ENCODE results near the gene NIM1K. TPM values are rescaled to one million over a fixed set of nuclear protein-coding genes. Genes with fewer than 3 reads are reported as not detected.

NIM1K gene
- total RNA-seq, 1 experiment from 2014 or later, result 0.07 TPM

DNA sequence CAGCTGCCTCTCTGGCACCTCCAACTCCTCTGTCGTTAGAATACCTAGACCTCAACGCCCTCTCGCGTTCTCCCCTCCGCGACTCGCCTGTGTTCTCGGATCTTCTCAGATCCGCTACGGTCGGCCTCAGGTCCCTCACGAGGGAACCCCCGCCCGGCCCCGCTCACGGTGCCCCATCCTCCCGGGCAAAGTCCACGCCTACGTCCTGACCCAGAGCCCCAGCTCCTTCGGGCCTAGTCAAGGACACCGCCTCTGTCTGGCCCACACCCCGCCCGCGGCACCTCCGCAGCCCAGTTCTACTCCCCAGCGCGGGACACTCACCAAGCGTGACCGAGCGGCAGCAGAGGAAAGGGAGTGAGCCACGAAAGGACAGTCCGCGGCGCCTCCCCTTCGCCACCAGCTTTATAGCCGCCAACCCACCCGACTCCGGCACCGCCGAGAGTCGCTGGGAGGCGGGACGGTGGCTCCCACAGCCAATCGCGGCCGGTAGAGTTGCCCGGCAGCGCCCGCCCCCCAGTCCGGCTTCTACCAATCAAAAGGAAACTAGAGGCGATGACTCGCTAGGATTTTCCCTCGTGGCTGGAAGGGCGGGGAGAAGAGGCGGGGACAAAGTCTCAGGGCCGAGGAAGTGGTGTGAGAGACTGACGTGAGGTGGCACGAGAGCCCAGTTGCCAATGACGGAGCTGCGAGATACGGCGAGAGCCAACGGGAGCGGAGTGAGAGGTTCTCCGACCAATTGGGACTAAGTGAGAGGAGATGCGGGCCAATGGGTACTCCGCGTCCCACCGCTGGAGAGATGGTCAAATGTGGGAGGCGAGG is 121.2 kb downstream of the NIM1K start, which contains the start of gene HMGCS1 (continued):
- TF ChIP-seq, protein P1, sequence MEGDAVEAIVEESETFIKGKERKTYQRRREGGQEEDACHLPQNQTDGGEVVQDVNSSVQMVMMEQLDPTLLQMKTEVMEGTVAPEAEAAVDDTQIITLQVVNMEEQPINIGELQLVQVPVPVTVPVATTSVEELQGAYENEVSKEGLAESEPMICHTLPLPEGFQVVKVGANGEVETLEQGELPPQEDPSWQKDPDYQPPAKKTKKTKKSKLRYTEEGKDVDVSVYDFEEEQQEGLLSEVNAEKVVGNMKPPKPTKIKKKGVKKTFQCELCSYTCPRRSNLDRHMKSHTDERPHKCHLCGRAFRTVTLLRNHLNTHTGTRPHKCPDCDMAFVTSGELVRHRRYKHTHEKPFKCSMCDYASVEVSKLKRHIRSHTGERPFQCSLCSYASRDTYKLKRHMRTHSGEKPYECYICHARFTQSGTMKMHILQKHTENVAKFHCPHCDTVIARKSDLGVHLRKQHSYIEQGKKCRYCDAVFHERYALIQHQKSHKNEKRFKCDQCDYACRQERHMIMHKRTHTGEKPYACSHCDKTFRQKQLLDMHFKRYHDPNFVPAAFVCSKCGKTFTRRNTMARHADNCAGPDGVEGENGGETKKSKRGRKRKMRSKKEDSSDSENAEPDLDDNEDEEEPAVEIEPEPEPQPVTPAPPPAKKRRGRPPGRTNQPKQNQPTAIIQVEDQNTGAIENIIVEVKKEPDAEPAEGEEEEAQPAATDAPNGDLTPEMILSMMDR (IDR thresholded peaks at IDR 0.05), result no peak
- no peak for TF ChIP-seq ZNF232 (CRISPR knock-in tag; IDR thresholded peaks at IDR 0.05)
- TF ChIP-seq, protein P2, sequence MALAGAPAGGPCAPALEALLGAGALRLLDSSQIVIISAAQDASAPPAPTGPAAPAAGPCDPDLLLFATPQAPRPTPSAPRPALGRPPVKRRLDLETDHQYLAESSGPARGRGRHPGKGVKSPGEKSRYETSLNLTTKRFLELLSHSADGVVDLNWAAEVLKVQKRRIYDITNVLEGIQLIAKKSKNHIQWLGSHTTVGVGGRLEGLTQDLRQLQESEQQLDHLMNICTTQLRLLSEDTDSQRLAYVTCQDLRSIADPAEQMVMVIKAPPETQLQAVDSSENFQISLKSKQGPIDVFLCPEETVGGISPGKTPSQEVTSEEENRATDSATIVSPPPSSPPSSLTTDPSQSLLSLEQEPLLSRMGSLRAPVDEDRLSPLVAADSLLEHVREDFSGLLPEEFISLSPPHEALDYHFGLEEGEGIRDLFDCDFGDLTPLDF (CRISPR knock-in tag; IDR thresholded peaks at IDR 0.05), result no peak
- no peak for TF ChIP-seq ATF1 (CRISPR knock-in tag; IDR thresholded peaks at IDR 0.05)
- no peak for TF ChIP-seq NR1H2 (CRISPR knock-in tag; IDR thresholded peaks at IDR 0.05)
- TF ChIP-seq, protein P3, sequence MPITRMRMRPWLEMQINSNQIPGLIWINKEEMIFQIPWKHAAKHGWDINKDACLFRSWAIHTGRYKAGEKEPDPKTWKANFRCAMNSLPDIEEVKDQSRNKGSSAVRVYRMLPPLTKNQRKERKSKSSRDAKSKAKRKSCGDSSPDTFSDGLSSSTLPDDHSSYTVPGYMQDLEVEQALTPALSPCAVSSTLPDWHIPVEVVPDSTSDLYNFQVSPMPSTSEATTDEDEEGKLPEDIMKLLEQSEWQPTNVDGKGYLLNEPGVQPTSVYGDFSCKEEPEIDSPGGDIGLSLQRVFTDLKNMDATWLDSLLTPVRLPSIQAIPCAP (CRISPR knock-in tag; IDR thresholded peaks at IDR 0.05), result 0 out of 2 replicates have a peak, but pooled peaks have one; percentile 45
- TF ChIP-seq JAZF1 (CRISPR knock-in tag; IDR thresholded peaks at IDR 0.05), result no peak
- TF ChIP-seq, protein P4, sequence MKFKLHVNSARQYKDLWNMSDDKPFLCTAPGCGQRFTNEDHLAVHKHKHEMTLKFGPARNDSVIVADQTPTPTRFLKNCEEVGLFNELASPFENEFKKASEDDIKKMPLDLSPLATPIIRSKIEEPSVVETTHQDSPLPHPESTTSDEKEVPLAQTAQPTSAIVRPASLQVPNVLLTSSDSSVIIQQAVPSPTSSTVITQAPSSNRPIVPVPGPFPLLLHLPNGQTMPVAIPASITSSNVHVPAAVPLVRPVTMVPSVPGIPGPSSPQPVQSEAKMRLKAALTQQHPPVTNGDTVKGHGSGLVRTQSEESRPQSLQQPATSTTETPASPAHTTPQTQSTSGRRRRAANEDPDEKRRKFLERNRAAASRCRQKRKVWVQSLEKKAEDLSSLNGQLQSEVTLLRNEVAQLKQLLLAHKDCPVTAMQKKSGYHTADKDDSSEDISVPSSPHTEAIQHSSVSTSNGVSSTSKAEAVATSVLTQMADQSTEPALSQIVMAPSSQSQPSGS (CRISPR knock-in tag; IDR thresholded peaks at IDR 0.05; ENCODE audit: borderline replicate concordance, low read depth), result no peak
- no peak for TF ChIP-seq NR2C2 (CRISPR knock-in tag; IDR thresholded peaks at IDR 0.05)
- TF ChIP-seq, protein P5, sequence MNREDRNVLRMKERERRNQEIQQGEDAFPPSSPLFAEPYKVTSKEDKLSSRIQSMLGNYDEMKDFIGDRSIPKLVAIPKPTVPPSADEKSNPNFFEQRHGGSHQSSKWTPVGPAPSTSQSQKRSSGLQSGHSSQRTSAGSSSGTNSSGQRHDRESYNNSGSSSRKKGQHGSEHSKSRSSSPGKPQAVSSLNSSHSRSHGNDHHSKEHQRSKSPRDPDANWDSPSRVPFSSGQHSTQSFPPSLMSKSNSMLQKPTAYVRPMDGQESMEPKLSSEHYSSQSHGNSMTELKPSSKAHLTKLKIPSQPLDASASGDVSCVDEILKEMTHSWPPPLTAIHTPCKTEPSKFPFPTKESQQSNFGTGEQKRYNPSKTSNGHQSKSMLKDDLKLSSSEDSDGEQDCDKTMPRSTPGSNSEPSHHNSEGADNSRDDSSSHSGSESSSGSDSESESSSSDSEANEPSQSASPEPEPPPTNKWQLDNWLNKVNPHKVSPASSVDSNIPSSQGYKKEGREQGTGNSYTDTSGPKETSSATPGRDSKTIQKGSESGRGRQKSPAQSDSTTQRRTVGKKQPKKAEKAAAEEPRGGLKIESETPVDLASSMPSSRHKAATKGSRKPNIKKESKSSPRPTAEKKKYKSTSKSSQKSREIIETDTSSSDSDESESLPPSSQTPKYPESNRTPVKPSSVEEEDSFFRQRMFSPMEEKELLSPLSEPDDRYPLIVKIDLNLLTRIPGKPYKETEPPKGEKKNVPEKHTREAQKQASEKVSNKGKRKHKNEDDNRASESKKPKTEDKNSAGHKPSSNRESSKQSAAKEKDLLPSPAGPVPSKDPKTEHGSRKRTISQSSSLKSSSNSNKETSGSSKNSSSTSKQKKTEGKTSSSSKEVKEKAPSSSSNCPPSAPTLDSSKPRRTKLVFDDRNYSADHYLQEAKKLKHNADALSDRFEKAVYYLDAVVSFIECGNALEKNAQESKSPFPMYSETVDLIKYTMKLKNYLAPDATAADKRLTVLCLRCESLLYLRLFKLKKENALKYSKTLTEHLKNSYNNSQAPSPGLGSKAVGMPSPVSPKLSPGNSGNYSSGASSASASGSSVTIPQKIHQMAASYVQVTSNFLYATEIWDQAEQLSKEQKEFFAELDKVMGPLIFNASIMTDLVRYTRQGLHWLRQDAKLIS (CRISPR knock-in tag; IDR thresholded peaks at IDR 0.05; ENCODE audit: borderline replicate concordance), result no peak; the same call in 1 of the 2 replicates
- TF ChIP-seq, protein P6, sequence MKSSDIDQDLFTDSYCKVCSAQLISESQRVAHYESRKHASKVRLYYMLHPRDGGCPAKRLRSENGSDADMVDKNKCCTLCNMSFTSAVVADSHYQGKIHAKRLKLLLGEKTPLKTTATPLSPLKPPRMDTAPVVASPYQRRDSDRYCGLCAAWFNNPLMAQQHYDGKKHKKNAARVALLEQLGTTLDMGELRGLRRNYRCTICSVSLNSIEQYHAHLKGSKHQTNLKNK (CRISPR knock-in tag; IDR thresholded peaks at IDR 0.05), result no peak
- no peak for TF ChIP-seq ZNF121 (CRISPR knock-in tag; IDR thresholded peaks at IDR 0.05)
- TF ChIP-seq CREM (CRISPR knock-in tag; IDR thresholded peaks at IDR 0.05), result peak; percentile 72; the same call in 1 of the 2 replicates
- TF ChIP-seq, protein P7, sequence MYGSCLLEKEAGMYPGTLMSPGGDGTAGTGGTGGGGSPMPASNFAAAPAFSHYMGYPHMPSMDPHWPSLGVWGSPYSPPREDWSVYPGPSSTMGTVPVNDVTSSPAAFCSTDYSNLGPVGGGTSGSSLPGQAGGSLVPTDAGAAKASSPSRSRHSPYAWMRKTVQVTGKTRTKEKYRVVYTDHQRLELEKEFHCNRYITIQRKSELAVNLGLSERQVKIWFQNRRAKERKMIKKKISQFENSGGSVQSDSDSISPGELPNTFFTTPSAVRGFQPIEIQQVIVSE (CRISPR knock-in tag; IDR thresholded peaks at IDR 0.05; ENCODE audit: borderline replicate concordance), result no peak
- TF ChIP-seq, protein P8, sequence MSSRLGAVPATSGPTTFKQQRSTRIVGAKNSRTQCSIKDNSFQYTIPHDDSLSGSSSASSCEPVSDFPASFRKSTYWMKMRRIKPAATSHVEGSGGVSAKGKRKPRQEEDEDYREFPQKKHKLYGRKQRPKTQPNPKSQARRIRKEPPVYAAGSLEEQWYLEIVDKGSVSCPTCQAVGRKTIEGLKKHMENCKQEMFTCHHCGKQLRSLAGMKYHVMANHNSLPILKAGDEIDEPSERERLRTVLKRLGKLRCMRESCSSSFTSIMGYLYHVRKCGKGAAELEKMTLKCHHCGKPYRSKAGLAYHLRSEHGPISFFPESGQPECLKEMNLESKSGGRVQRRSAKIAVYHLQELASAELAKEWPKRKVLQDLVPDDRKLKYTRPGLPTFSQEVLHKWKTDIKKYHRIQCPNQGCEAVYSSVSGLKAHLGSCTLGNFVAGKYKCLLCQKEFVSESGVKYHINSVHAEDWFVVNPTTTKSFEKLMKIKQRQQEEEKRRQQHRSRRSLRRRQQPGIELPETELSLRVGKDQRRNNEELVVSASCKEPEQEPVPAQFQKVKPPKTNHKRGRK (CRISPR knock-in tag; IDR thresholded peaks at IDR 0.05; ENCODE audit: borderline replicate concordance), result no peak
- no peak for TF ChIP-seq SMAD4 (CRISPR knock-in tag; IDR thresholded peaks at IDR 0.05)
- TF ChIP-seq, protein P9, sequence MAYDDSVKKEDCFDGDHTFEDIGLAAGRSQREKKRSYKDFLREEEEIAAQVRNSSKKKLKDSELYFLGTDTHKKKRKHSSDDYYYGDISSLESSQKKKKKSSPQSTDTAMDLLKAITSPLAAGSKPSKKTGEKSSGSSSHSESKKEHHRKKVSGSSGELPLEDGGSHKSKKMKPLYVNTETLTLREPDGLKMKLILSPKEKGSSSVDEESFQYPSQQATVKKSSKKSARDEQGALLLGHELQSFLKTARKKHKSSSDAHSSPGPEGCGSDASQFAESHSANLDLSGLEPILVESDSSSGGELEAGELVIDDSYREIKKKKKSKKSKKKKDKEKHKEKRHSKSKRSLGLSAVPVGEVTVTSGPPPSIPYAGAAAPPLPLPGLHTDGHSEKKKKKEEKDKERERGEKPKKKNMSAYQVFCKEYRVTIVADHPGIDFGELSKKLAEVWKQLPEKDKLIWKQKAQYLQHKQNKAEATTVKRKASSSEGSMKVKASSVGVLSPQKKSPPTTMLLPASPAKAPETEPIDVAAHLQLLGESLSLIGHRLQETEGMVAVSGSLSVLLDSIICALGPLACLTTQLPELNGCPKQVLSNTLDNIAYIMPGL (CRISPR knock-in tag; IDR thresholded peaks at IDR 0.05), result 0 out of 2 replicates have a peak, but pooled peaks have one; percentile 35
- TF ChIP-seq, protein P10, sequence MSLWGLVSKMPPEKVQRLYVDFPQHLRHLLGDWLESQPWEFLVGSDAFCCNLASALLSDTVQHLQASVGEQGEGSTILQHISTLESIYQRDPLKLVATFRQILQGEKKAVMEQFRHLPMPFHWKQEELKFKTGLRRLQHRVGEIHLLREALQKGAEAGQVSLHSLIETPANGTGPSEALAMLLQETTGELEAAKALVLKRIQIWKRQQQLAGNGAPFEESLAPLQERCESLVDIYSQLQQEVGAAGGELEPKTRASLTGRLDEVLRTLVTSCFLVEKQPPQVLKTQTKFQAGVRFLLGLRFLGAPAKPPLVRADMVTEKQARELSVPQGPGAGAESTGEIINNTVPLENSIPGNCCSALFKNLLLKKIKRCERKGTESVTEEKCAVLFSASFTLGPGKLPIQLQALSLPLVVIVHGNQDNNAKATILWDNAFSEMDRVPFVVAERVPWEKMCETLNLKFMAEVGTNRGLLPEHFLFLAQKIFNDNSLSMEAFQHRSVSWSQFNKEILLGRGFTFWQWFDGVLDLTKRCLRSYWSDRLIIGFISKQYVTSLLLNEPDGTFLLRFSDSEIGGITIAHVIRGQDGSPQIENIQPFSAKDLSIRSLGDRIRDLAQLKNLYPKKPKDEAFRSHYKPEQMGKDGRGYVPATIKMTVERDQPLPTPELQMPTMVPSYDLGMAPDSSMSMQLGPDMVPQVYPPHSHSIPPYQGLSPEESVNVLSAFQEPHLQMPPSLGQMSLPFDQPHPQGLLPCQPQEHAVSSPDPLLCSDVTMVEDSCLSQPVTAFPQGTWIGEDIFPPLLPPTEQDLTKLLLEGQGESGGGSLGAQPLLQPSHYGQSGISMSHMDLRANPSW (CRISPR knock-in tag; conservative IDR thresholded peaks at IDR 0.05; ENCODE audit: low read depth), result no peak
- TF ChIP-seq ZNF423 (CRISPR knock-in tag; IDR thresholded peaks at IDR 0.05), result no peak
